Duodenal mucosa (tissue), 2 donors: Measurements from ENCODE around the gene SH3PXD2A.
"Not testable (repeated sequence)": the region's sequence is repeated elsewhere in the genome, so short reads cannot be mapped to it uniquely, and the experiment has no call there.

Experiments
- H3K27ac ChIP-seq: one replicate; pipeline ENCODE4 v1.7.0; 2013; ENCODE audit warnings: low read depth, low read length
- H3K27me3 ChIP-seq, 2 donors: one replicate each; pipeline ENCODE4 v1.7.0; 2013; ENCODE audit warnings: low read length in 2 of 2, control low read depth in 1 of 2; ENCODE audit not compliant: insufficient read depth in 2 of 2, control insufficient read depth in 1 of 2
- H3K36me3 ChIP-seq, 2 donors: one replicate each; pipeline ENCODE4 v1.7.0; 2013; ENCODE audit warnings: low read length in 2 of 2, control low read depth in 1 of 2; ENCODE audit not compliant: insufficient read depth in 2 of 2, control insufficient read depth in 1 of 2
- H3K4me1 ChIP-seq, 2 donors: one replicate each; pipeline ENCODE4 v1.7.0; 2013; ENCODE audit warnings: low read length in 2 of 2, control low read depth in 1 of 2; ENCODE audit not compliant: insufficient read depth in 2 of 2, control insufficient read depth in 1 of 2
- H3K4me3 ChIP-seq, 2 donors: one replicate each; pipeline ENCODE4 v1.7.0; 2013; ENCODE audit warnings: low read length in 2 of 2, low read depth in 1 of 2
- H3K9ac ChIP-seq, 2 donors: one replicate each; pipeline ENCODE4 v1.7.0; 2013; ENCODE audit warnings: low read length in 2 of 2, low read depth in 1 of 2
- H3K9me3 ChIP-seq, 2 donors: one replicate each; pipeline ENCODE4 v1.7.0; 2013; ENCODE audit warnings: low read length in 2 of 2, control low read depth in 1 of 2; ENCODE audit not compliant: control insufficient read depth in 1 of 2

The SH3PXD2A gene

GRCh38 chr10:103665162-103665889 is 190.1 kb downstream of the SH3PXD2A start:
- Histone ChIP-seq H3K27ac (no peak overlapping the region), H3K4me1 (peaks cover 32 to 42% of the 10 kb centered on the region in 2 donors)

GRCh38 chr10:103663802-103664201 is 191.6 kb downstream of the SH3PXD2A start:
- H3K27ac ChIP-seq, result no peak overlapping the region
- no peaks in the 10 kb centered on the region for H3K27me3 ChIP-seq
- H3K9me3 ChIP-seq, result no peaks in the 10 kb centered on the region
- H3K36me3 ChIP-seq, result peaks cover 0 to 4% of the 10 kb centered on the region in 2 donors
- peak overlapping the region in 1 of 2 donors; percentile 25 for H3K9ac ChIP-seq
- H3K4me1 ChIP-seq, result peaks cover 33 to 49% of the 10 kb centered on the region in 2 donors
- no peak overlapping the region for H3K4me3 ChIP-seq

More at GRCh38 chr10:103665162-103665889, 190.1 kb downstream of the SH3PXD2A start:
- Histone ChIP-seq H3K27me3 (no peaks in the 10 kb centered on the region), H3K4me3 (no peak overlapping the region), H3K36me3 (peaks cover 0 to 4% of the 10 kb centered on the region in 2 donors), H3K9ac (no peak overlapping the region), H3K9me3 (no peaks in the 10 kb centered on the region)

- Histone ChIP-seq H3K9me3 (no peaks in the 10 kb centered on the region), H3K27ac (no peak overlapping the region), H3K4me1 (peaks cover 33 to 49% of the 10 kb centered on the region in 2 donors), H3K4me3 (no peak overlapping the region), H3K9ac (no peak overlapping the region), H3K27me3 (no peaks in the 10 kb centered on the region), H3K36me3 (peaks cover 0 to 4% of the 10 kb centered on the region in 2 donors)
These were observed 192.1 kb downstream of the SH3PXD2A start for GRCh38 chr10:103663236-103663635.

- not testable (repeated sequence) for H3K4me3 ChIP-seq, H3K36me3 ChIP-seq, H3K27ac ChIP-seq, H3K27me3 ChIP-seq, H3K9ac ChIP-seq, H3K9me3 ChIP-seq
- H3K4me1 ChIP-seq, result peaks cover 33 to 49% of the 10 kb centered on the region in 2 donors
These were observed 192.7 kb downstream of the SH3PXD2A start for GRCh38 chr10:103662704-103663103.

- H3K27me3 ChIP-seq, result no peaks in the 10 kb centered on the region
- peaks cover 27 to 42% of the 10 kb centered on the region in 2 donors for H3K4me1 ChIP-seq
- peak overlapping the region; percentile 80 for H3K27ac ChIP-seq
- peak overlapping the region; percentile 83 to 95 for H3K9ac ChIP-seq
- no peaks in the 10 kb centered on the region for H3K9me3 ChIP-seq
- peak overlapping the region; percentile 89 for H3K4me3 ChIP-seq
- peaks cover 0 to 4% of the 10 kb centered on the region in 2 donors for H3K36me3 ChIP-seq
These were observed 194.0 kb downstream of the SH3PXD2A start for GRCh38 chr10:103661198-103661950.

GRCh38 chr10:103660364-103661197 is 194.8 kb downstream of the SH3PXD2A start:
- Histone ChIP-seq H3K36me3 (peaks cover 0 to 4% of the 10 kb centered on the region in 2 donors), H3K27me3 (no peaks in the 10 kb centered on the region), H3K9ac (peak overlapping the region; percentile 83 to 95), H3K27ac (peak overlapping the region; percentile 80), H3K4me1 (peaks cover 27 to 41% of the 10 kb centered on the region in 2 donors), H3K4me3 (peak overlapping the region; percentile 89), H3K9me3 (no peaks in the 10 kb centered on the region)

GRCh38 chr10:103659674-103660363 is 195.6 kb downstream of the SH3PXD2A start:
- H3K4me3 ChIP-seq, result peak overlapping the region; percentile 89
- H3K27ac ChIP-seq, result peak overlapping the region; percentile 80
- peak overlapping the region; percentile 83 to 95 for H3K9ac ChIP-seq
- peaks cover 29 to 41% of the 10 kb centered on the region in 2 donors for H3K4me1 ChIP-seq
- H3K9me3 ChIP-seq, result no peaks in the 10 kb centered on the region
- peaks cover 0 to under 1% of the 10 kb centered on the region in 2 donors for H3K36me3 ChIP-seq
- no peaks in the 10 kb centered on the region for H3K27me3 ChIP-seq

GRCh38 chr10:103658049-103658577 is 197.3 kb downstream of the SH3PXD2A start:
- Histone ChIP-seq H3K36me3 (no peaks in the 10 kb centered on the region), H3K27ac (no peak overlapping the region), H3K4me3 (no peak overlapping the region), H3K9me3 (no peaks in the 10 kb centered on the region), H3K4me1 (peaks cover 42 to 54% of the 10 kb centered on the region in 2 donors), H3K9ac (peak overlapping the region in 1 of 2 donors; percentile 23), H3K27me3 (no peaks in the 10 kb centered on the region)

GRCh38 chr10:103657061-103657591 is 198.2 kb downstream of the SH3PXD2A start:
- Histone ChIP-seq H3K27me3 (no peaks in the 10 kb centered on the region), H3K27ac (no peak overlapping the region), H3K4me3 (no peak overlapping the region), H3K9ac (no peak overlapping the region), H3K9me3 (no peaks in the 10 kb centered on the region), H3K36me3 (no peaks in the 10 kb centered on the region), H3K4me1 (peaks cover 52 to 63% of the 10 kb centered on the region in 2 donors)
